ENCODE data around the gene RPS16. TPM values are rescaled to one million over a fixed set of nuclear protein-coding genes. Genes with fewer than 3 reads are reported as not detected.

RPS16 gene
- total and polyA plus RNA-seq, 9 of the 15 experiments (the other 6 are each of a cell fraction or from before 2014, with no cell fraction given): 82.6 to 3,671 (median 2,204) TPM

- ATAC-seq (peak; percentile 2; the same call in 2 of the 3 replicates), FAIRE-seq (no peak), DNase-seq (ENCODE audit: extremely low read depth in 1 of 4, low spot score in 3 of 4) (no peak)
- Histone ChIP-seq H3K27ac (ENCODE audit: extremely low read depth, low read depth, low read length) (peak overlapping the region; percentile 92), H3K27me3 (ENCODE audit: control insufficient read depth in 2 of 2, insufficient read depth in 2 of 2, low read length in 2 of 2) (no peaks in the 10 kb centered on the region), H3K4me2 (ENCODE audit: insufficient read depth, low read length) (peak overlapping the region; percentile 92), H3K79me2 (ENCODE audit: control insufficient read depth, insufficient read depth, low read length) (peaks cover 35% of the 10 kb centered on the region), H3K9ac (ENCODE audit: insufficient read depth in 1 of 2, low read depth in 2 of 2, low read length in 2 of 2) (peak overlapping the region; percentile 98 to 99), H3K9me3 (replicated peaks; ENCODE audit: control insufficient read depth, insufficient read depth, low read depth, low read length) (no peaks in the 10 kb centered on the region), H4K20me1 (replicated peaks; ENCODE audit: control insufficient read depth, insufficient read depth, low read length) (0 out of 2 replicates have a peak, but pooled peaks cover 9% of the 10 kb centered on the region), H3K4me3 (peak overlapping the region; percentile 94), H3K4me1 (replicated peaks in 1 of 2; ENCODE audit: control insufficient read depth in 2 of 2, insufficient read depth in 2 of 2, low read length in 2 of 2) (peaks cover 10 to 17% of the 10 kb centered on the region in 2 experiments; a peak in 4 of 5 replicates), H3K9me1 (ENCODE audit: control insufficient read depth, insufficient read depth, low read length) (no peaks in the 10 kb centered on the region), H2AFZ (ENCODE audit: low read depth, low read length) (peak overlapping the region; percentile 70), H3K36me3 (ENCODE audit: control insufficient read depth, insufficient read depth, low read length) (peaks cover 53% of the 10 kb centered on the region)
- TSS peak; percentile 38 for BruUV-seq (replicated peaks)
- WGBS (ENCODE audit: insufficient coverage, low coverage, missing lambda C conversion rate): under 1% methylated on average over 12 of the region's 12 CpGs
- in situ Hi-C loops (cut with MboI): no loop called here
- CTCF ChIA-PET (ENCODE audit: low intra/inter-chr PET ratio): no interaction called here
- POLR2A ChIA-PET: interaction anchor here (0.6 to 1.5 kb wide), 13 partner anchors 11 to 105 kb away, joined by 3 to 15 read pairs (median 3); partner anchors contain the start of genes DLL3, RPS16 and SUPT5H
- intact Hi-C loops (cut with micrococcal nuclease): loop anchor here (2.0 to 5.0 kb wide), 2 partner anchors 18 to 34 kb away; partner anchors contain the start of genes DLL3 and SUPT5H
- no peak for TF ChIP-seq RNF2 (IDR thresholded peaks at IDR 0.05)
- TF ChIP-seq ZFP36 (IDR thresholded peaks at IDR 0.05; ENCODE audit: low read depth, low read length, partially characterized antibody): no peak
- TF ChIP-seq ZBTB11 (CRISPR knock-in tag; IDR thresholded peaks at IDR 0.05): 0 out of 6 replicates have a peak, but pooled peaks of 1 of the 3 experiments have one; percentile 18
- TF ChIP-seq BRD9 (IDR thresholded peaks at IDR 0.05; ENCODE audit: low read depth, partially characterized antibody): no peak
- TF ChIP-seq MTF1 (CRISPR knock-in tag; IDR thresholded peaks at IDR 0.05; ENCODE audit: borderline replicate concordance): no peak
- TF ChIP-seq CBFA2T2 (conservative IDR thresholded peaks at IDR 0.05): no peak
- no peak for TF ChIP-seq HCFC1 (IDR thresholded peaks at IDR 0.05; ENCODE audit: low read depth, low read length)
- no peak for TF ChIP-seq ZNF830 (CRISPR knock-in tag; IDR thresholded peaks at IDR 0.05)
- TF ChIP-seq KDM5B (IDR thresholded peaks at IDR 0.05; ENCODE audit: insufficient replicate concordance, low read depth, low read length): no peak
Measured at GRCh38 chr19:39481229-39481545, 45.4 kb upstream of the RPS16 start.

Measured in K562 (cell line).